ENCODE data around the gene CAMTA1.
A peak's percentile ranks its signal among the peaks of the same experiment; 100 is the strongest.

The CAMTA1 gene

GRCh38 chr1:7010534-7011200 is 225.4 kb downstream of the CAMTA1 start:
- no peak for DNase-seq

- no peak for DNase-seq
Observed at GRCh38 chr1:7011826-7012225, 226.6 kb downstream of the CAMTA1 start.

- DNase-seq, result no peak
Observed at GRCh38 chr1:7012461-7012924, 227.2 kb downstream of the CAMTA1 start.

GRCh38 chr1:7013833-7014639 is 228.8 kb downstream of the CAMTA1 start:
- no peak for DNase-seq

- peak; percentile 37 for DNase-seq
Observed at GRCh38 chr1:7014640-7014930, 229.3 kb downstream of the CAMTA1 start.

GRCh38 chr1:7015022-7015421 is 229.8 kb downstream of the CAMTA1 start:
- DNase-seq, result no peak

- DNase-seq, result no peak
Observed at GRCh38 chr1:7018351-7018750, 233.1 kb downstream of the CAMTA1 start.

GRCh38 chr1:7018826-7019225 is 233.6 kb downstream of the CAMTA1 start:
- DNase-seq, result no peak

- DNase-seq, result no peak
Observed at GRCh38 chr1:7019510-7019909, 234.3 kb downstream of the CAMTA1 start.

- DNase-seq, result no peak
Observed at GRCh38 chr1:7022058-7022457, 236.8 kb downstream of the CAMTA1 start.

- no peak for DNase-seq
Observed at GRCh38 chr1:7025013-7025412, 239.8 kb downstream of the CAMTA1 start.

- DNase-seq, result no peak
Observed at GRCh38 chr1:7026169-7026568, 240.9 kb downstream of the CAMTA1 start.

GRCh38 chr1:7032992-7033391 is 247.7 kb downstream of the CAMTA1 start:
- no peak for DNase-seq

GRCh38 chr1:7036386-7036785 is 251.1 kb downstream of the CAMTA1 start:
- DNase-seq, result no peak

- DNase-seq, result no peak
Observed at GRCh38 chr1:7039590-7040220, 254.5 kb downstream of the CAMTA1 start.

- DNase-seq, result no peak
Observed at GRCh38 chr1:7040969-7041695, 255.9 kb downstream of the CAMTA1 start.

- DNase-seq, result no peak
Observed at GRCh38 chr1:7042322-7043190, 257.3 kb downstream of the CAMTA1 start.

- DNase-seq, result no peak
Observed at GRCh38 chr1:7043191-7043549, 257.9 kb downstream of the CAMTA1 start.

- no peak for DNase-seq
Observed at GRCh38 chr1:7043719-7044535, 258.7 kb downstream of the CAMTA1 start.

GRCh38 chr1:7045897-7046296 is 260.6 kb downstream of the CAMTA1 start:
- no peak for DNase-seq

GRCh38 chr1:7046314-7046713 is 261.1 kb downstream of the CAMTA1 start:
- peak; percentile 72 for DNase-seq

GRCh38 chr1:7046891-7047290 is 261.6 kb downstream of the CAMTA1 start:
- DNase-seq, result no peak
